ENCODE data around the gene ADAMTS12. TPM values are rescaled to one million over a fixed set of nuclear protein-coding genes. Genes with fewer than 3 reads are reported as not detected.

Gene ADAMTS12
- total and polyA plus RNA-seq, 9 of the 15 experiments (the other 6 are each of a cell fraction or from before 2014, with no cell fraction given): 0.11 TPM; not detected in 8

GRCh38 chr5:33631139-33631538 lies 260.7 kb downstream of the ADAMTS12 start:
- H3K9me1 ChIP-seq (ENCODE audit: control insufficient read depth, insufficient read depth, low read length): no peaks in the 10 kb centered on the region
- DNase-seq (ENCODE audit: extremely low read depth in 1 of 4, low spot score in 3 of 4) (no peak), ATAC-seq (no peak), FAIRE-seq (no peak)
- intact Hi-C loops (cut with micrococcal nuclease) (no loop called here), in situ Hi-C loops (cut with MboI) (no loop called here)
- H3K4me1 ChIP-seq (replicated peaks in 1 of 2; ENCODE audit: control insufficient read depth in 2 of 2, insufficient read depth in 2 of 2, low read length in 2 of 2): no peaks in the 10 kb centered on the region
- no peaks in the 10 kb centered on the region for H3K36me3 ChIP-seq (ENCODE audit: control insufficient read depth, insufficient read depth, low read length)
- no peak overlapping the region for H2AFZ ChIP-seq (ENCODE audit: low read depth, low read length)
- no peaks in the 10 kb centered on the region for H3K9me3 ChIP-seq (replicated peaks; ENCODE audit: control insufficient read depth, insufficient read depth, low read depth, low read length)
- TF ChIP-seq ASH1L (IDR thresholded peaks at IDR 0.05; ENCODE audit: borderline replicate concordance, low read depth, partially characterized antibody) (no peak), GMEB1 (CRISPR knock-in tag; IDR thresholded peaks at IDR 0.05) (no peak), CBFA2T2 (conservative IDR thresholded peaks at IDR 0.05) (no peak), ZMIZ1 (IDR thresholded peaks at IDR 0.05; ENCODE audit: low read depth in 2 of 2, low read length in 2 of 2) (no peak), OTX1 (CRISPR knock-in tag; IDR thresholded peaks at IDR 0.05) (no peak), CREB5 (CRISPR knock-in tag; IDR thresholded peaks at IDR 0.05) (no peak)
- TF ChIP-seq, protein P1, sequence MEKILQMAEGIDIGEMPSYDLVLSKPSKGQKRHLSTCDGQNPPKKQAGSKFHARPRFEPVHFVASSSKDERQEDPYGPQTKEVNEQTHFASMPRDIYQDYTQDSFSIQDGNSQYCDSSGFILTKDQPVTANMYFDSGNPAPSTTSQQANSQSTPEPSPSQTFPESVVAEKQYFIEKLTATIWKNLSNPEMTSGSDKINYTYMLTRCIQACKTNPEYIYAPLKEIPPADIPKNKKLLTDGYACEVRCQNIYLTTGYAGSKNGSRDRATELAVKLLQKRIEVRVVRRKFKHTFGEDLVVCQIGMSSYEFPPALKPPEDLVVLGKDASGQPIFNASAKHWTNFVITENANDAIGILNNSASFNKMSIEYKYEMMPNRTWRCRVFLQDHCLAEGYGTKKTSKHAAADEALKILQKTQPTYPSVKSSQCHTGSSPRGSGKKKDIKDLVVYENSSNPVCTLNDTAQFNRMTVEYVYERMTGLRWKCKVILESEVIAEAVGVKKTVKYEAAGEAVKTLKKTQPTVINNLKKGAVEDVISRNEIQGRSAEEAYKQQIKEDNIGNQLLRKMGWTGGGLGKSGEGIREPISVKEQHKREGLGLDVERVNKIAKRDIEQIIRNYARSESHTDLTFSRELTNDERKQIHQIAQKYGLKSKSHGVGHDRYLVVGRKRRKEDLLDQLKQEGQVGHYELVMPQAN (IDR thresholded peaks at IDR 0.05; ENCODE audit: borderline replicate concordance): no peak
- TF ChIP-seq, protein P2, sequence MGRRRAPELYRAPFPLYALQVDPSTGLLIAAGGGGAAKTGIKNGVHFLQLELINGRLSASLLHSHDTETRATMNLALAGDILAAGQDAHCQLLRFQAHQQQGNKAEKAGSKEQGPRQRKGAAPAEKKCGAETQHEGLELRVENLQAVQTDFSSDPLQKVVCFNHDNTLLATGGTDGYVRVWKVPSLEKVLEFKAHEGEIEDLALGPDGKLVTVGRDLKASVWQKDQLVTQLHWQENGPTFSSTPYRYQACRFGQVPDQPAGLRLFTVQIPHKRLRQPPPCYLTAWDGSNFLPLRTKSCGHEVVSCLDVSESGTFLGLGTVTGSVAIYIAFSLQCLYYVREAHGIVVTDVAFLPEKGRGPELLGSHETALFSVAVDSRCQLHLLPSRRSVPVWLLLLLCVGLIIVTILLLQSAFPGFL (CRISPR knock-in tag; IDR thresholded peaks at IDR 0.05): no peak
- ChIA-PET POLR2A (interaction anchor here (0.5 to 0.6 kb wide), 2 partner anchors 10 to 242 kb away, joined by 3 read pairs; no protein-coding TSS in a partner anchor), CTCF (ENCODE audit: low intra/inter-chr PET ratio) (no interaction called here)
- no peaks in the 10 kb centered on the region for H4K20me1 ChIP-seq (replicated peaks; ENCODE audit: control insufficient read depth, insufficient read depth, low read length)
- H3K27me3 ChIP-seq (ENCODE audit: control insufficient read depth in 2 of 2, insufficient read depth in 2 of 2, low read length in 2 of 2): no peaks in the 10 kb centered on the region
- no peak overlapping the region for H3K4me3 ChIP-seq
- H3K9ac ChIP-seq (ENCODE audit: insufficient read depth in 1 of 2, low read depth in 2 of 2, low read length in 2 of 2): no peak overlapping the region
- 0% methylated on average over 1 of the region's 1 CpG for WGBS (ENCODE audit: insufficient coverage, low coverage, missing lambda C conversion rate)
- H3K79me2 ChIP-seq (ENCODE audit: control insufficient read depth, insufficient read depth, low read length): no peaks in the 10 kb centered on the region
- BruUV-seq (replicated peaks): no TSS peak
- no peak overlapping the region for H3K4me2 ChIP-seq (ENCODE audit: insufficient read depth, low read length)
- H3K27ac ChIP-seq (ENCODE audit: extremely low read depth, low read depth, low read length): no peak overlapping the region
